GM12878 (cell line): ENCODE measurements around the gene QSOX2. TPM values are rescaled to one million over a fixed set of nuclear protein-coding genes. Genes with fewer than 3 reads are reported as not detected.

ENCODE experiments used
- ATAC-seq: fragments of 200-7000 bp; cut with Tn5 transposase; 3 replicates; pipeline ENCODE4 v1.9.1; 2020; ENCODE audit warnings: mild to moderate bottlenecking, moderate library complexity
- BruUV-seq: library from RNA; stranded (reverse); fragments of 400-500 nt; replicated peaks from 2 replicates; lab custom pipeline; 2021; lab: Mats Ljungman, UMichigan
- CTCF ChIA-PET: fragments of 300-600 bp; sonication (Branson Sonifier 250); formaldehyde crosslinking; extraction: SDS; loops from one replicate; lab custom pipeline; 2021; ENCODE audit warnings: inconsistent platforms; lab: Yijun Ruan, JAX
- POLR2A ChIA-PET: fragments of 350-600 bp; formaldehyde crosslinking; extraction: SDS; loops from one replicate; lab custom pipeline; 2021; ENCODE audit warnings: inconsistent platforms; lab: Charles Lee
- RAD21 ChIA-PET: fragments of 300-600 bp; sonication (Branson Sonifier 250); formaldehyde crosslinking; loops from one replicate; lab custom pipeline; 2023; ENCODE audit warnings: antibody characterized with exemption; ENCODE audit not compliant: unreplicated experiment; lab: Charles Lee
- SMC1A ChIA-PET: fragments of 300-600 bp; sonication (Branson Sonifier 250); formaldehyde crosslinking; loops from one replicate; lab custom pipeline; 2023; ENCODE audit not compliant: unreplicated experiment, uncharacterized antibody; lab: Charles Lee
- DNase-seq: peaks from one replicate; pipeline ENCODE4 v3.0.0-alpha.2; 2011; ENCODE audit warnings: low read depth, low spot score
- FAIRE-seq: peaks from 3 replicates; lab custom pipeline; 2011; peaks lifted over from hg19 to GRCh38; lab: Jason Lieb, UNC
- H2AFZ ChIP-seq: 2 replicates; pipeline ENCODE4 v1.6.0; 2011; ENCODE audit warnings: low read depth, low read length, control low read depth; ENCODE audit not compliant: control insufficient read depth
- H3K27ac ChIP-seq: 2 replicates; pipeline ENCODE4 v1.5.1; 2011; ENCODE audit warnings: control low read depth; ENCODE audit not compliant: control insufficient read depth, insufficient read depth
- H3K27me3 ChIP-seq, 2 experiments: replicated peaks in 1 of 2; 2 replicates each; pipeline versions ENCODE4 v1.6.0 to v1.6.1; 2011; ENCODE audit warnings: low read length in 1 of 2; ENCODE audit not compliant: control insufficient read depth in 2 of 2, insufficient read depth in 2 of 2
- H3K36me3 ChIP-seq, 2 experiments: 2 replicates each; pipeline ENCODE4 v1.5.1; 2011; ENCODE audit warnings: low read length in 1 of 2; ENCODE audit not compliant: control insufficient read depth in 2 of 2, insufficient read depth in 2 of 2
- H3K4me1 ChIP-seq: 2 replicates; pipeline ENCODE4 v1.6.1; 2011; ENCODE audit warnings: mild to moderate bottlenecking, low read length, moderate library complexity, mixed read lengths; ENCODE audit not compliant: control insufficient read depth, insufficient read depth
- H3K4me2 ChIP-seq: 2 replicates; pipeline ENCODE4 v1.6.0; 2011; ENCODE audit warnings: control low read depth; ENCODE audit not compliant: control insufficient read depth, insufficient read depth
- H3K4me3 ChIP-seq: fragments of 200-600 bp; sonication (generic); 2 replicates; pipeline ENCODE4 v1.5.1; 2016
- H3K79me2 ChIP-seq: 2 replicates; pipeline ENCODE4 v1.6.0; 2011; ENCODE audit warnings: low read length; ENCODE audit not compliant: control insufficient read depth, insufficient read depth
- H3K9ac ChIP-seq: 2 replicates; pipeline ENCODE4 v1.8.0; 2011; ENCODE audit warnings: low read length, control low read depth, mixed read lengths; ENCODE audit not compliant: control insufficient read depth, insufficient read depth
- H3K9me3 ChIP-seq: replicated peaks from 3 replicates; pipeline ENCODE4 v1.5.1; 2011; ENCODE audit warnings: mild to moderate bottlenecking, low read length; ENCODE audit not compliant: control insufficient read depth, insufficient read depth
- H4K20me1 ChIP-seq: 2 replicates; pipeline ENCODE4 v1.6.0; 2011; ENCODE audit not compliant: control insufficient read depth, insufficient read depth
- ASH2L ChIP-seq: fragments of 300-600, 200-600 bp; sonication (generic); IDR thresholded peaks from 2 replicates; pipeline ENCODE4 v1.6.1; 2017; ENCODE audit warnings: low read depth, mild to moderate bottlenecking, borderline replicate concordance
- ATF3 ChIP-seq: IDR thresholded peaks from 2 replicates; pipeline ENCODE4 v1.6.1; 2011; ENCODE audit warnings: low read depth, mild to moderate bottlenecking, low read length, moderate library complexity, borderline replicate concordance; ENCODE audit errors: extremely low read depth
- BACH1 ChIP-seq: fragments of 450-650 bp; IDR thresholded peaks from 2 replicates; pipeline ENCODE4 v1.6.1; 2017; ENCODE audit warnings: mild to moderate bottlenecking, borderline replicate concordance
- BCL11A ChIP-seq: IDR thresholded peaks from 2 replicates; pipeline ENCODE4 v1.6.1; 2011; ENCODE audit warnings: low read depth, low read length
- CHD1 ChIP-seq: IDR thresholded peaks from 2 replicates; pipeline ENCODE4 v1.6.1; 2012; ENCODE audit warnings: low read depth, low read length, improper control_type of control experiment
- CREM ChIP-seq: IDR thresholded peaks from 2 replicates; pipeline ENCODE4 v1.6.1; 2014; ENCODE audit warnings: antibody characterized with exemption, low read depth
- CTCF ChIP-seq, 3 experiments: IDR thresholded peaks in 2 of 3; conservative IDR thresholded peaks in 1 of 3; 2 replicates each; pipeline ENCODE4 v1.5.1; 2011; ENCODE audit warnings: low read depth in 3 of 3, low read length in 3 of 3, mild to moderate bottlenecking in 3 of 3, control low read depth in 2 of 3, moderate library complexity in 2 of 3, inconsistent platforms in 1 of 3, mixed read lengths in 1 of 3; ENCODE audit not compliant: control insufficient read depth in 2 of 3, insufficient read depth in 1 of 3; ENCODE audit errors: extremely low read depth in 1 of 3
- GATAD2B ChIP-seq: fragments of 450-650 bp; conservative IDR thresholded peaks from 2 replicates; pipeline ENCODE4 v1.6.1; 2017; ENCODE audit warnings: low read depth, mild to moderate bottlenecking, moderate library complexity
- LARP7 ChIP-seq: fragments of 450-650 bp; IDR thresholded peaks from 2 replicates; pipeline ENCODE4 v1.6.1; 2017; ENCODE audit warnings: mild to moderate bottlenecking
- MAX ChIP-seq: IDR thresholded peaks from 2 replicates; pipeline ENCODE4 v1.6.1; 2012; ENCODE audit warnings: low read depth, low read length, improper control_type of control experiment
- PML ChIP-seq: IDR thresholded peaks from 2 replicates; pipeline ENCODE4 v1.6.1; 2012; ENCODE audit warnings: low read length, inconsistent platforms
- RFX5 ChIP-seq: IDR thresholded peaks from 2 replicates; pipeline ENCODE4 v1.6.1; 2011; ENCODE audit warnings: low read depth, low read length, improper control_type of control experiment
- SIX5 ChIP-seq: IDR thresholded peaks from 2 replicates; pipeline ENCODE4 v1.6.1; 2011; ENCODE audit warnings: mild to moderate bottlenecking, low read depth, low read length, moderate library complexity; ENCODE audit not compliant: severe bottlenecking
- SKIL ChIP-seq: fragments of 450-650 bp; IDR thresholded peaks from 2 replicates; pipeline ENCODE4 v1.6.1; 2017; ENCODE audit warnings: mild to moderate bottlenecking, low read depth, inconsistent platforms; ENCODE audit not compliant: poor library complexity, severe bottlenecking
- ZBED1 ChIP-seq: IDR thresholded peaks from 2 replicates; pipeline ENCODE4 v1.6.1; 2016; ENCODE audit warnings: borderline replicate concordance
- ZBTB40 ChIP-seq: fragments of 450-650 bp; IDR thresholded peaks from 2 replicates; pipeline ENCODE4 v1.6.1; 2016; ENCODE audit warnings: mild to moderate bottlenecking, moderate library complexity, borderline replicate concordance
- WGBS: methylation state at CpG from one replicate; pipeline ENCODE4 v1.1.6; 2016; ENCODE audit warnings: low lambda C conversion rate; ENCODE audit not compliant: insufficient replicate concordance, insufficient coverage; ENCODE audit errors: missing lambda C conversion rate; 5-methylcytosine and 5-hydroxymethylcytosine counted together
- in situ Hi-C: fragments of 300-500 bp; cut with MboI; formaldehyde crosslinking; loops from 9 replicates; pipeline ENCODE4 v1.14.3; 2018; ENCODE audit warnings: mixed read lengths
- intact Hi-C: fragments of 100-400 bp; cut with micrococcal nuclease; formaldehyde crosslinking; loops from one replicate; pipeline ENCODE4 v1.14.2; 2022; ENCODE audit not compliant: unreplicated experiment
- polyA plus RNA-seq, 11 experiments: library from polyadenylated mRNA; depleted of rRNA in 4 of 11; unstranded in 6 of 11; stranded (reverse) in 5 of 11; fragments of >200 nt; fragmentation: Nextera tagmentation in 4 of 11; fragmentation: Illumina TruSeq in 1 of 11; extraction: Ambion mirVana in 4 of 11; extraction: Trizol in 1 of 11; gene quantifications; 1 replicate in 1 of 11; 2 replicates in 10 of 11; pipeline versions ENCODE4 v1.2.1 to v1.2.3, GENCODE V29; 2011 to 2016; ENCODE audit warnings: inconsistent platforms in 2 of 11, missing spikeins in 2 of 11, low read depth in 1 of 11
- total RNA-seq, 4 experiments: library from RNA; depleted of rRNA in 3 of 4; stranded (reverse); fragments of >200 nt in 3 of 4; fragmentation: Illumina TruSeq in 1 of 4; extraction: Trizol in 1 of 4; gene quantifications; 2 replicates each; pipeline versions ENCODE4 v1.2.1 to v1.2.3, GENCODE V29; 2013 to 2021

QSOX2 gene
- total and polyA plus RNA-seq, 10 of the 15 experiments (the other 5 are each of a cell fraction or from before 2014, with no cell fraction given) = 0.34 to 16.1 (median 8.2) TPM

- TF ChIP-seq CHD1 (no peak), MAX (no peak), ZBED1 (no peak), CREM (no peak), ATF3 (no peak), BCL11A (no peak), GATAD2B (no peak), PML (no peak), RFX5 (no peak)
Observed at GRCh38 chr9:136277746-136278145, 32.1 kb upstream of the QSOX2 start (continued).

GRCh38 chr9:136276716-136277115 is 31.1 kb upstream of the QSOX2 start:
- no peak overlapping the region for H3K27ac ChIP-seq
- H3K79me2 ChIP-seq = no peaks in the 10 kb centered on the region
- H3K9me3 ChIP-seq = no peaks in the 10 kb centered on the region
- ChIA-PET CTCF (interaction anchor here (1.7 kb wide), 1 partner anchor 10 kb away, joined by 4 read pairs; no protein-coding TSS in a partner anchor), POLR2A (no interaction called here), RAD21 (no interaction called here), SMC1A (no interaction called here)
- in situ Hi-C loops = no loop called here
- H3K27me3 ChIP-seq = peaks cover 0 to 2% of the 10 kb centered on the region in 2 experiments; a peak in 2 of 4 replicates
- DNase-seq = no peak
- ATAC-seq = no peak
- no peaks in the 10 kb centered on the region for H3K4me1 ChIP-seq
- intact Hi-C loops = no loop called here
- WGBS = 35% methylated on average over 11 of the region's 11 CpGs
- no peak overlapping the region for H3K4me3 ChIP-seq
- no peak overlapping the region for H2AFZ ChIP-seq
- no TSS peak for BruUV-seq
- H3K36me3 ChIP-seq = no peaks in the 10 kb centered on the region
- no peak overlapping the region for H3K9ac ChIP-seq
- H4K20me1 ChIP-seq = no peaks in the 10 kb centered on the region
- no peak overlapping the region for H3K4me2 ChIP-seq
- no peak for FAIRE-seq
- TF ChIP-seq ASH2L (no peak), CTCF (IDR thresholded peaks at IDR 0.05 in 2 of 3, conservative IDR thresholded peaks at IDR 0.05 in 1 of 3; ENCODE audit: control insufficient read depth in 2 of 3, extremely low read depth in 1 of 3, insufficient read depth in 1 of 3, low read depth in 3 of 3, low read length in 3 of 3) (no peak), ZBTB40 (no peak), SIX5 (no peak), LARP7 (no peak), BACH1 (no peak), SKIL (no peak)
